ENCODE measurements around the gene UBE2L5.

The UBE2L5 gene

GRCh38 chr13:30406779-30407416 is 15.4 kb upstream of the UBE2L5 start:
- no peak for DNase-seq

DNA sequence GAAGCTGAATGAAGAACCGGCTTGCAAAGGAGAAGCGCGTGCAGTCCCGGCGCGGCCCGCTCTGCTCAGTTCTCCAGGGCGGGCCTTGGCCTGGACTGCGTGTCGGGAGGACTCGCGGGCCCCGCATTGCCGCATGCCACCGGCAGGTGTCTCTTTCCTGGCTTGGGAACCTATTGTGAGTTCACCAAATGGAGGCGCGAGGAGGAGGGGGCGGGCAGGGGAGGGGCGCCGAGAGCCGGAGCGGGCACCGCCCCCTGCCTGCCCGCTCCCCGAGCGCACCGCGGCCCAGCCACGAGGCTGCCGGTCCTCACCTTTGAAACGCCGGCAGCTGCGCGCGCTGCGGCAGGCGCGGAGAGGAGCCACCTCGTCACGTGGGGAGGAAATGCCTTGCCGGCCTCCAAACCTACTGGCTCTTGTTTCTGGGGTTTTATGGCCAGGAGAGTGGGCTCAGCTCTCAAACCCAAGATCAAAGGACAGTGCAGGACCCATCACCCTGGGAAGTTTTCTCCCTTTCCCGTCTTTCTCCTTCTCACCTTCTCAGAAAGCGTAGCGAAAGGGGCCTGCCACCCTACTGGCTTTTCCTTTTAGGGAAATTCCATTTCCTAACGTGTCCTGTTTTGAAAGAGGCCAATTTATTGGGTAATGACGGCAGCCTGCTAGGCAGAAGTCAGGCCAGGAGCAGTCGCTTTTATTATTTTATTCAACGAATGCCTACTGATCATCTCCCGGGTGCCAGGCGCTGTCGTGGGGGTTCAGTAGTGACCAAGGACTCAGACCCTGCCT is 13.8 kb upstream of the UBE2L5 start:
- DNase-seq, result peak; percentile 57 to 58

DNA sequence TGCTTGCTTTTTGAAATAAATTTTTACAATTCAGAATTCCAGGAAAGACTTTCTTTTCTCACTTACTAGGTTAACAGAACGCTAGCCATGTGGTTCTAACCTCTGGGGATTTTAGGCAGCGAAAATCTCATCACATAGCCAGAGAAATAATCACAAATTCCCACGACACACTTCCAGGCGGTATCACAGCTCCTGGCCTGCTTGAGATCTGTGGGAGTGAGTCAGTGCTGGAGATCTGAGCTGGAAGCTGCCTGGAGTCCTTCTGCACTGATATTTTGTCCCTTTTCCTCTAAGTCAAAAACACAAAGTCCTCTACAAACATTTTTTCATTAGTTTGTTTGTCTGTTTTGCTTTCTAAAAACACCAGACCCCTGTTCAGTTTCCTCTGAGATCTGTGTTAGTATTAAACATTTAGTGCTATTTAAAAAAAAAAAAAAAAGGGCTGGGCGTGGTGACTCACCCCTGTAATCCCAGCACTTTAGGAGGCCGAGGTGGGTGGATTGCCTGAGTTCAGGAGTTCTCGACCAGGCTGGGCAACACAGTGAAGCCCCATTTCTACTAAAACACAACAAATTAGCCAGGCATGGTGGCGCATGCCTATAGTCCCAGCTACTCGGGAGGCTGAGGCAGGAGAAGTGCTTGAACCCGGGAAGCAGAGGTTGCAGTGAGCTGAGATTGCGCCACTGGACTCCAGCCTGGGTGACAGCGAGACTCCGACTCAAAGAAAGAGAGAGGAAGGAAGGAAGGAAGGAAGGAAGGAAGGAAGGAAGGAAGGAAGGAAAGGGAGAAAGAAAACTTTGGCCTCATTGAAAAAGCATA is 12.2 kb upstream of the UBE2L5 start:
- DNase-seq, result no peak

DNA sequence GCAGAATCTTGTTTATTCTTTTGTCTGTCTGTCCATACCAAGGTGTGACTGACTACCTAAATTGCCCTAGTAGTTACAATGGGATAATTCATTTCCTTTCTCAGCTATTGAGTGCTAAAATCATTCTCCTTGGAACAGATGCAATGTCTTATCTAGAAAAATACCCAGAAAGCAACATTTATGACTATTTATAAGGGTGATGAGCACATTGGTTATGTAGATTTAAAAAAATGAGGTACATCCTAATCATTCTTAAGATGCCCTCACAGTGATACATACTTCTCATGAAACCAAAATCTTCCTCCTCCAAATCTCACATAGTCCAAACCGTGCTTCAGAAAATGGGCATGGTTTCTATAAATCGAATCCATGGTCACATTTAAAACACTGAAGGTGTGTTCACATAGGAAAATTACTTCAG is 11.6 kb upstream of the UBE2L5 start:
- DNase-seq, result no peak

GRCh38 chr13:30412346-30412745 is 9.9 kb upstream of the UBE2L5 start:
- DNase-seq, result no peak

DNA sequence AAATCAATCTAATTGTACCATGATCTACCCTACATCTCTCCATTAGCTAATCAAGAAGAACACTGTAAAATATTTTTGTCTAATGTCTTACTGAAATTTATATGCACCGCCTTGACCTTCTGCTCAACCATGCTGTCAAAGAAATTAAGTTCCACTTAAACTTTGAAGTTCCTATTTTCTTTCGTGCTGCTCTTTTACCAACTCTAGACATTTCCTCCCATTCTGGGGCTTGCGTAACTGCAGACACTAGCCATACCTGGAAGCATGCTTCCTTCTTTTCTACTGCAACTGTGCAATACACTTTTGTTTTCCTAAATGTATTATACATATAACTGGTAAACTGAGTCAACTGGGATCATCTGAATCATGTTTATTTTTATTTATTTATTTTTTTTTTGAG is 8.5 kb upstream of the UBE2L5 start:
- no peak for DNase-seq

- DNase-seq, result no peak
Observed at GRCh38 chr13:30415430-30416030, 6.8 kb upstream of the UBE2L5 start.

DNA sequence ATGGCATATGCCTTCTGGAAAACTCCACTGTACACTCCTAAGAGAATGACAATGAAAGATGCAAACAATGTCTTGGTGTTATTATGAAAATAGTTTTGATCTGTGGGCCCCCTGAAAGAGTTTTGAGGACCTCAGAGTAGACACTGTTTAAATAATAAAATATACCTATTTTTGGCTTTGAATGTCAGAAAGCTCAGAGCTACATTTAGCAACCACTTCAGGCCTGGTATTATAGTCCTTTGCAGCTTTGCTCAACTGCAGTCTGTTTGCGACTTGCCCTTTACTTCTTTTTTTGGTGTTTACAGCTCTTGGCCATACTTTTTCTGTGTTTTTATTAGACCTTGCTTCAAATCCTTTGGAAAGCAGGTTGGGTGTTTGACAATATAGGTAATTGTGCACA is 5.8 kb upstream of the UBE2L5 start:
- DNase-seq, result no peak

GRCh38 chr13:30418075-30418716 is 4.1 kb upstream of the UBE2L5 start:
- no peak for DNase-seq

- no peak for DNase-seq
Observed at GRCh38 chr13:30418717-30419459, 3.4 kb upstream of the UBE2L5 start.

GRCh38 chr13:30421093-30422053 is 920 bp upstream of the UBE2L5 start:
- DNase-seq, result peak; percentile 14 to 34

DNA sequence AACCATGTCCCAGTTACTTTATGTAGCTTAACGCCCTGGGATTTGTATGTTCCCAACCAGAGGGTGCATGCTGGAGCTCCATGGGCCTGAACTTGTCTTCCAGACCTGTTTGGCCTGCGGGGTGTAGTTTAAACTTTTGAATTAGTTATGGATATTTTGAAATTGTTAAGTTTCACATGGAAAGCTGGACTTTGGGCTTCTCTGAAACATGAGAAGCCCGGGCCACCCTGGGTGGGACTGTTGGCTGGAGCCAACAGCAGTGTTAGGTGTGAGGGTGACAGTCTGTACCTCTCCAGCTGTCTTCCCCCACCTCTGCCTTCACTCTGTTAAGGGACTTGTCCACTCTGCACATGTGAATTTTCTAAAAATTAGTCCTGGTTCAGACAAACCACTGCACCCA is 1.6 kb downstream of the UBE2L5 start:
- no peak for DNase-seq

DNA sequence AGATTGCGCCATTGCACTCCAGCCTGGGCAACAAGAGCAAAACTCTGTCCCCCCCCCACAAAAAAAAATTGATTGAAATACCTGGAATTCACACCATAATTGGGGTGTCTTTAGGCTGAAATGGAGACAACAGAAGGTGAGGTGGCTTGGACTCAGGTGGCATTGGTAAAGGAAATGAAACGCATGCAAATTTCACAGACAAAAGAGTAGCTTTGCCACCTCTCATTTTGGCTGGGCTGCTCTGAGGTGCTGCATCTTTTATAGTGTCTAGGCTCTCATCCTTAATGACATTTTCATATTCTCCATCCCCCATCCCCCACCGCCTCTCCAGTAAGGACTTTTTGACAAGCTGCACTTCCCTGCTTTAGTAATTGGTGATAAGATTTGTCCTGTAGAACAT is 6.9 kb downstream of the UBE2L5 start:
- DNase-seq, result no peak

DNA sequence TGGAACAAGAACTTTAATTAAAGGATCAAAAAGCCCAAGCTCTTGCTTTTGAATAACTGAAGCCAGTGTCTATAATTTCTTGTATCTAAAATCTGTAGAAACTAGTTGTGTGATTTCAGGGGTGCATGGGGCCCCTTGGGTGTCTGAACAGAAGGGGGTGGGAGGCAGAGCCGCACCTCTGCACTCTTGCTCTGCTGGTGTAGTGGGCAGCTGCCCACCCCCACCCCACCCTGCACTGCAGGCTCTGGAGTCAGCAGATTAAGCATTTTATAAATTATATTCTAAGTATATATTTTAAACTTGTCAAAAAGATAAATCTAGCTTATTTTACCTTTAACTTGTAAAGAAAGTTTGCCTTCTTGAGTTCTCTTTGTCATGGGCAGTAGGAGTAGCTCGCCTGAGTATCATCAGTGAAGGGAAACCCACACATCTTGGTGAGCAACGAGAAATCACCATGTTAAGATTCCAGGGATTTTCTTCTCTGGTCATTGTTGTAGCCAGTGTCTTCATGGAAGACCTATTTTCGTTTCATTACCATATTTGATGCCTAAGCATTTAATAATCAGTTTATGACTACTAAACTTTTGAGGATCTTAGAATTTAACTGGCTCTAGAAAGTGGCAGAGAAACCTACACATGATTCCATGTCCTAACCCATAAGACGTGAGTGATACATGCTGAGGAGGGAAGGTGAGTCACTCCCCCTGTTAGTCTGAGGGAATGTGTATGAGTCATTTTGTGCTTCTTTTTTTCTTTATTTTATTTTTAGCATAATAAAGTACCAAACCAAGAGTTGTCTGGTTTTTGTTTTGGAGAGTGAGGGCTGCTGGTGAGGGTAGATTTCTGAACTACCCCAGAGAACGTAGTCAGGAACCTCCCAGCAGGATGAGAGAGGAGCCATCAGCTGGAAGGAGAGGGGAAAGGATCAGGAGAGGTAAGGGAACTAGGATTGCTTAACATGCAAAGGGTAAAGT is 7.7 kb downstream of the UBE2L5 start:
- DNase-seq, result peak in 1 of 2 experiments; percentile 8

- no peak for DNase-seq
Observed at GRCh38 chr13:30431269-30431940, 9.1 kb downstream of the UBE2L5 start.

DNA sequence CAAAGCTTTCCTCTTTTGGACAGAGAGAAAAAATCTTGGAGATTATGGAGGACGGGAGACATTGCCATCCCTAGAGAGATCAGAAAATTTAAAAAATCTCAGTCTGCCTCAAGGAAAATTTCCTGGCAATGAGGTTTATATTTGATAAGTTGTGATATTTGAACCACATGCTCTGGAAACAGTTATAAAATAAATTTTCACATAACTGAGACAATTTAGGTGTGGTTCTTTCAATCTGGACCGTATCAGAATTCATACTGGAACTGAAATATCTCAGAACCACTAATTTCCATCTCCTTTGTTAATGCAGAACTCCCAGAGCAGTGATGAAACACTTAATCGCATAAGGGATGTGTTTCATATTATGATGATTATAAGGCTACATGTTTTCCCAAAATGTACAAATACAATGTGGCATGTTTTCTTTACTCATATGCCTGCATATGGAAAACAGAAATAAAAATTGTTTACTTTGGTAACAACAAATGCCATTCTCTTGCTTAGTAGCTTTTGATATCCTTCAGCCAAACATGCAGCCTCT is 13.7 kb downstream of the UBE2L5 start:
- DNase-seq, result no peak

GRCh38 chr13:30437177-30437576 is 14.9 kb downstream of the UBE2L5 start:
- DNase-seq, result no peak

- no peak for DNase-seq
Observed at GRCh38 chr13:30438286-30438685, 16.0 kb downstream of the UBE2L5 start.
